SU-DHL-6 (cell line): ENCODE data around the gene INPP4A.

Experiments
- CTCF ChIP-seq: fragments of 200-600 bp; sonication (generic); IDR thresholded peaks from one replicate; pipeline ENCODE4 v1.5.1; 2017; ENCODE audit warnings: antibody characterized with exemption, mild to moderate bottlenecking, low read length, moderate library complexity; ENCODE audit not compliant: insufficient read depth, poor library complexity, severe bottlenecking
- EZH2phosphoT487 ChIP-seq: fragments of 200-600 bp; sonication (generic), shearing (Covaris generic); conservative IDR thresholded peaks from 2 replicates; pipeline ENCODE4 v1.6.1; 2018; ENCODE audit warnings: mild to moderate bottlenecking, antibody characterized with exemption, low read length, moderate library complexity, mixed read lengths

- no peak for TF ChIP-seq EZH2phosphoT487
- TF ChIP-seq CTCF: no peak
These were observed 28.1 kb upstream of the INPP4A start for GRCh38 chr2:98416383-98417159.
